GM12801 (cell line): ENCODE data around the gene SLC25A48.

Source experiments
- CTCF ChIP-seq: IDR thresholded peaks from one replicate; pipeline ENCODE4 v1.5.1; 2011; ENCODE audit warnings: control low read depth; ENCODE audit not compliant: insufficient read length; ENCODE audit errors: extremely low read depth

SLC25A48 gene

GRCh38 chr5:135887881-135888614 lies 53.6 kb downstream of the SLC25A48 start:
- TF ChIP-seq CTCF = no peak

- no peak for TF ChIP-seq CTCF
Observed at GRCh38 chr5:135890296-135890695, 55.8 kb downstream of the SLC25A48 start.

- no peak for TF ChIP-seq CTCF
Observed at GRCh38 chr5:135890867-135891266, 56.4 kb downstream of the SLC25A48 start.

- no peak for TF ChIP-seq CTCF
Observed at GRCh38 chr5:135891268-135891667, 56.8 kb downstream of the SLC25A48 start.

- TF ChIP-seq CTCF = no peak
Observed at GRCh38 chr5:135891791-135892190, 57.3 kb downstream of the SLC25A48 start.

- TF ChIP-seq CTCF = no peak
Observed at GRCh38 chr5:135894276-135894675, 59.8 kb downstream of the SLC25A48 start.

GRCh38 chr5:135894789-135895188 lies 60.3 kb downstream of the SLC25A48 start:
- TF ChIP-seq CTCF = no peak

- TF ChIP-seq CTCF = no peak
Observed at GRCh38 chr5:135895474-135896006, 61.1 kb downstream of the SLC25A48 start, which contains the start of gene IL9. IL9 (minus strand) TSS chr5:135895841; CDS start chr5:135895816, 25 bp downstream.
